ENCODE data around the gene FHIT.

FHIT gene

GRCh38 chr3:60322298-60322856, 928.9 kb downstream of the FHIT start:
- no peaks in the 10 kb centered on the region for H3K36me3 ChIP-seq
- no peaks in the 10 kb centered on the region for H3K9me3 ChIP-seq
- H3K27me3 ChIP-seq: no peaks in the 10 kb centered on the region
- no peak for TF ChIP-seq CTCF (IDR thresholded peaks at IDR 0.05)
- no peak overlapping the region for H3K27ac ChIP-seq
- no peaks in the 10 kb centered on the region for H3K4me1 ChIP-seq
- DNase-seq: no peak
- intact Hi-C loops (cut with DNase I; ENCODE audit: low total_unique reads): no loop called here
- no peak overlapping the region for H3K4me3 ChIP-seq

GRCh38 chr3:60319179-60319858, 931.9 kb downstream of the FHIT start:
- no peaks in the 10 kb centered on the region for H3K36me3 ChIP-seq
- no peak for DNase-seq
- no peak overlapping the region for H3K4me3 ChIP-seq
- H3K27ac ChIP-seq: no peak overlapping the region
- no peaks in the 10 kb centered on the region for H3K9me3 ChIP-seq
- peaks cover 0 to 7% (median 2%) of the 10 kb centered on the region in 4 donors for H3K4me1 ChIP-seq
- H3K27me3 ChIP-seq: no peaks in the 10 kb centered on the region
- intact Hi-C loops (cut with DNase I; ENCODE audit: low total_unique reads): no loop called here
- no peak for TF ChIP-seq CTCF (IDR thresholded peaks at IDR 0.05)

GRCh38 chr3:60316121-60316797, 935.0 kb downstream of the FHIT start:
- TF ChIP-seq CTCF (IDR thresholded peaks at IDR 0.05): no peak
- intact Hi-C loops (cut with DNase I; ENCODE audit: low total_unique reads): no loop called here
- Histone ChIP-seq H3K27ac (no peak overlapping the region), H3K4me1 (peaks cover 0 to 7% (median 2%) of the 10 kb centered on the region in 4 donors), H3K4me3 (no peak overlapping the region), H3K36me3 (no peaks in the 10 kb centered on the region), H3K27me3 (no peaks in the 10 kb centered on the region), H3K9me3 (no peaks in the 10 kb centered on the region)
- DNase-seq: no peak

GRCh38 chr3:60313951-60314461, 937.2 kb downstream of the FHIT start:
- H3K4me1 ChIP-seq: peaks cover 0 to 7% (median 2%) of the 10 kb centered on the region in 4 donors
- H3K27me3 ChIP-seq: no peaks in the 10 kb centered on the region
- TF ChIP-seq CTCF (IDR thresholded peaks at IDR 0.05): no peak
- no peaks in the 10 kb centered on the region for H3K36me3 ChIP-seq
- intact Hi-C loops (cut with DNase I; ENCODE audit: low total_unique reads): no loop called here
- H3K4me3 ChIP-seq: no peak overlapping the region
- no peak overlapping the region for H3K27ac ChIP-seq
- DNase-seq: no peak
- no peaks in the 10 kb centered on the region for H3K9me3 ChIP-seq

- H3K4me1 ChIP-seq: peaks cover 0 to 7% (median 2%) of the 10 kb centered on the region in 4 donors
- no peak for DNase-seq
- TF ChIP-seq CTCF (IDR thresholded peaks at IDR 0.05): no peak
- H3K4me3 ChIP-seq: no peak overlapping the region
- intact Hi-C loops (cut with DNase I; ENCODE audit: low total_unique reads): no loop called here
- H3K27me3 ChIP-seq: no peaks in the 10 kb centered on the region
- H3K36me3 ChIP-seq: no peaks in the 10 kb centered on the region
- H3K27ac ChIP-seq: no peak overlapping the region
- no peaks in the 10 kb centered on the region for H3K9me3 ChIP-seq
Observed at GRCh38 chr3:60313231-60313798, 937.9 kb downstream of the FHIT start.

All from tibial artery (tissue), 4 donors.